ENCODE measurements around the gene SSBP2.

The SSBP2 gene

DNA sequence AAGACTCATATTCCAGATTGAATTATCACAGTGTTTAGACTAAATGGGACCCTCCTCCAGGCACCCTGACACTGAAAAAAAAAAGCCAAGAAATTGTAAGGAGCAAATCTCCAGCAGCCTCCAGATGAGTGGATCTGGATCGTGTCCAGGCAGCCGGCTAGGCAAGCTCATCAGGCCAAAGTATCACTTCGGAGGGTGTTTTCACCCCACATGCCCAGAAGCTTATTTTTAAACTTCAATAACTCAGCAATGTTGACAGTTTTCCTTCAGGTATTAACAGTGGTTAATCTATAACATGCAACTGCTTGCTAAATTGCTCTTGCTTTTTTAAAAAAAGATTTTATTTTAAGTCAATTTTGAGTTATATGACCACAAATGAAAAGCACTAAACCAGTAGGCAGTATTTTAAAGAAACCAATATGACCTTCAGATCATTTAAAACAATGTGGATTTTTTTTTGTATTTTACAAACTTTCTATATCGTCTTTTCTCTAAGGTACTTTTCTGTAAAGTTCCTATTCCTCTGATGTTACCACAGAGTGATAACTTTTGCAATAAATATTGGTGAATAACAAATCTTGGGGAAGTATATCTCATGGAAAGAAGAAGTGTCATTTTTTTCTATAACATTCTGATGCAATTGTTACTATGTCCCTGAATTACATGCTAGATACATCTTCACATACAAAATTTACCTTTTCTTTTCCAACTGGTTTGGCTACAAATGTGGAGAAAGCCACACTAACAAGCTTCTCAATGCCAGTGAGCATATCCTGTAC lies 387.6 kb downstream of the SSBP2 start:
- no peak for DNase-seq
